GM23248 (cell line): Measurements from ENCODE around the gene SLC25A53.

Source experiments
- EZH2 ChIP-seq: fragments of 200-600 bp; sonication (generic); IDR thresholded peaks from 2 replicates; pipeline ENCODE4 v1.6.1; 2018; ENCODE audit warnings: antibody characterized with exemption, mild to moderate bottlenecking; ENCODE audit not compliant: insufficient read depth, poor library complexity, severe bottlenecking
- EZH2phosphoT487 ChIP-seq: fragments of 200-600 bp; sonication (generic); IDR thresholded peaks from 2 replicates; pipeline ENCODE4 v1.6.1; 2018; ENCODE audit warnings: antibody characterized with exemption, moderate library complexity, mild to moderate bottlenecking, low read depth; ENCODE audit not compliant: insufficient read depth

DNA sequence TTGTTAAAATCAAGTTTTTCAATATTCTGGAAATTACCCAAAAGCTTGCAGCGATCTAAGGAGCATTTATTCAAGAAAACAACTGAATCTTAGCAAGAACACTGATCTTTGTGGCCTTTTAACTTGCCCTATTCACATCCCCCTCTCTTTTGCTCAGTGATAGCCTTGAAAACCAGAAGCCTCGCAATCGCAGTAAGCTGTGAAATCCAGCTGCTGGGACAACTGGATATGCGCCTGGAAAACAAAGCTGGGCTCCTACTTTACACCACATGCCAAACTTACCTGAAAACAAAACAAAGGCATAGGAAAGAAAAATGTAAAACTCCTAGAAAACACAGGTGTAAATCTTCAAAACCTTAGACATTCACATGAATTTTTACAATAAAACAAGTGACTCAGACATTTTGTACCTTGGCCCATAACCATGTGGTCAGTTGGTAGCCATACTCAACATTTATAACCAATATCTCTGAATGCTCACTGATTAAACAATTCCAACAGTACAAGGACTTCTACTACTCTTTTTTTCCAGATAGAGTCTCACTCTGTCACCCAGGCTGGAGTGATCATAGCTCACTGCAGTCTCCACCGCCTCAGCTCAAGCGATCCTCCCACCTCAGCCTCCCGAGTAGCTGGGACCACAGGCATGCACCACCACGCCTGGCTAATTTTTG is 15.6 kb downstream of the SLC25A53 start:
- no peak for TF ChIP-seq EZH2phosphoT487
- no peak for TF ChIP-seq EZH2
